Stimulated activated naive CD8-positive, alpha-beta T cell treated with anti-CD3 and anti-CD28 coated beads, Interleukin-15, Interleukin-2, amounts not matched to agents 100 U/mL and 50 U/mL, for 24 hours (primary cell): ENCODE measurements around the gene PRSS8.
A peak's percentile ranks its signal among the peaks of the same experiment; 100 is the strongest.
"Not testable (repeated sequence)": the region's sequence is repeated elsewhere in the genome, so short reads cannot be mapped to it uniquely, and the experiment has no call there.

Experiments used
- ATAC-seq: fragments of 150-1000 bp; cut with Tn5 transposase; one replicate; pipeline ENCODE4 v1.10.0; 2021
- DNase-seq: peaks from one replicate; pipeline ENCODE4 v3.0.0; 2021

Gene PRSS8

DNA sequence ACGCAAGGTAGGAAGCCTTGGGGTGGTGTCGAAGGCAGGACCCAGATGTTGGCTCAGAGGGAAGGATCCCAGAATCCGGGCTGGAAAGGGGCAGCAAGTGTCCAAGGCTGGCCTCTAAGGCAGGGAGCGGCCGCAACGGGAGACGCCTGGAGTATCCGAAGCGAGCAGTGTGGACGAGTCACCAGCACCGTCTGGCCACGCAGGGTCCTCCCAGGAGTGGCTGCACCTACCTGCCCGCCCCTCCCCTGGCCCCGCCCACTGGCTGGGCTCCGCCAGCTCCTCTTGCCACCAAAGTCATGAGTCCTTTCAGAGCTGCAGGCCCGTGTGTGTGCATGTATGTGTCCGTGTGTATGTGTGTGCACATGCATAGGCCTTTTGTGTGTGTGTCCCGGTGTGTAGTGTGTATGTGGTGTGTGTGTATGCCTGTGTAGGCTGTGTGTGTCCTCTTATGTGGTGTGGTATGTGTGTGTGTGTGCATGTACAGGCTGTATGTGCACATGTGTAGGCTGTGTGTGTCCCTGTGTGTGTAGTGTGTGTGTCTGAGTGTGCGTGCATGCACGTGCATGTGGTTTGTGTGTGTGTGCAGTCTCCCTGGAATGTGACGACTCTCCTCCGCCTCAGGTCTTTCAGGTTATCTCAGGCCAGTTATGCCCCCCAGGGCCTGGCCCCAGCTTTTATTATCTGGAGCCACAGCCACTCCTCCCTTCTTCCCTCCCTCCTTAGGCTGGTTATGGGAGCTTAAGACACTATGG lies at the start of gene PRSS8:
Gene PRSS8 (minus strand): TSS at position 193 of the 752 bp plus-strand sequence. CDS start 229 bp downstream, outside the sequence.
- no peak for DNase-seq
- ATAC-seq, result no peak

- DNase-seq, result no peak
- ATAC-seq, result no peak
These were observed 49.4 kb upstream of the PRSS8 start for GRCh38 chr16:31184888-31185287.

DNA sequence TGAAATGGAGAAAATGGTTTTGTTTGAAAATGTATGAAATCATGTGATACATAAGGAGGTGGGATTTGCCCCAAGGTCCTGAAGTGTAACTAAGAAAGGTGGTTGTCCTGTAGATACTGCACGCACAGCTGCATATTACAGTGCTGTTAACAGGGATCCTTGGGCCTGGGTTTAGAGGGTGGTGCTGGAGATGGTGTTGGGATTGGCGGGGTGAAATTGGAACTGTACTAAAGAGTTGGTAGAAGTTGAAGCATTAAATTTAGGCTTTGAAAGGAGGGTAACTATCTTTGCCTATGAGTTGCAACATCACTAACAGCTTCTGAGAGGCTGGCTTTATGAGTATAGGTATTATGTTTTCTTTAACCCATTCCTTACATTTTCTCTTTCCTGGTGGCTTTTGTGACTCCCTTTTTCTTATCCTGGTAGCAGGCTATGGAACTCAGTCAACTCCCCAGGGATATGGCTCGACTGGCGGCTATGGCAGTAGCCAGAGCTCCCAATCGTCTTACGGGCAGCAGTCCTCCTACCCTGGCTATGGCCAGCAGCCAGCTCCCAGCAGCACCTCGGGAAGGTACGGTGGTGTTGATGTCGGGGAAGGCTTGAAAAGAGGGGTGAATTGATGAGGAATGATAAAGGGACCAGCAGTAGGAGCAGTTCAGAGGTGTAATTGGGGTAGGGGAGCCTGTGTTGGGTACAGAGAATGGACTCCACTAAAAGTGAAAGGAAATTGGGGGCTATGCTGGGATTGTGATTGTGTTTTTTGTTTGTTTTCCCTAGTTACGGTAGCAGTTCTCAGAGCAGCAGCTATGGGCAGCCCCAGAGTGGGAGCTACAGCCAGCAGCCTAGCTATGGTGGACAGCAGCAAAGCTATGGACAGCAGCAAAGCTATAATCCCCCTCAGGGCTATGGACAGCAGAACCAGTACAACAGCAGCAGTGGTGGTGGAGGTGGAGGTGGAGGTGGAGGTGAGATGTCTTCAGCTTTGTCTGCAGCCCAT lies 48.2 kb upstream of the PRSS8 start:
- no peak for DNase-seq
- no peak for ATAC-seq

- ATAC-seq (no peak), DNase-seq (no peak)
These were observed 46.9 kb upstream of the PRSS8 start for GRCh38 chr16:31182391-31182790.

- DNase-seq (peak; percentile 46), ATAC-seq (no peak)
These were observed 45.7 kb upstream of the PRSS8 start for GRCh38 chr16:31181102-31181830.

GRCh38 chr16:31179747-31180459 lies 44.4 kb upstream of the PRSS8 start, which contains the start of gene FUS:
Gene FUS (plus strand): TSS chr16:31180139. CDS start chr16:31180215, 76 bp downstream.
- peak; percentile 62 for ATAC-seq
- peak; percentile 93 for DNase-seq

DNA sequence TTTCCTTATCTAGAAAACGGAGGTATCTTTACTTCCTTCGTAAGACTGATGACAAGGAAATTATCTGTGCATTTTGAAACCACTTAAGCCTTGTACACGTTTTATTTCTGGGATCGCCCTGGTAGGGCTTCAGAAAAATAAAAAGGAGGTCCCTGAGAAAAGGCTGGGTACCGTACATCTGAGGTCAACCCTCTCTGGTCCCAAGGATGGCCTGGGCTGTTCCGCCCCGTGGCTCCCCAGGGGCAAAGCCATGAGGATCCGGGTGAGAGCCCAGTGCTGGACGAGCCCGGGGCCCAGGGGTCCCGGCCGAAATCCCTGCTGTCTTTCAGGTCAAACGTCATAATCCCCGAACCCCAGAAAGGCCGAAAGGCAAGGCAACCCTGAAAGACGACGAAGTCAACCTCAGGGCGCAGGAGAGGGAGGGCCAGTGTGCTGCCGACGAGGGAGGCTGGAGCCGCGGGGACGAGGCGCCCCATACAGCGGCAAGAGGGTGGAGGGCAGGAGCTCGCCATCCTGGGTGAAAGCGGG lies 43.8 kb upstream of the PRSS8 start:
- ATAC-seq (peak; percentile 1), DNase-seq (no peak)

DNA sequence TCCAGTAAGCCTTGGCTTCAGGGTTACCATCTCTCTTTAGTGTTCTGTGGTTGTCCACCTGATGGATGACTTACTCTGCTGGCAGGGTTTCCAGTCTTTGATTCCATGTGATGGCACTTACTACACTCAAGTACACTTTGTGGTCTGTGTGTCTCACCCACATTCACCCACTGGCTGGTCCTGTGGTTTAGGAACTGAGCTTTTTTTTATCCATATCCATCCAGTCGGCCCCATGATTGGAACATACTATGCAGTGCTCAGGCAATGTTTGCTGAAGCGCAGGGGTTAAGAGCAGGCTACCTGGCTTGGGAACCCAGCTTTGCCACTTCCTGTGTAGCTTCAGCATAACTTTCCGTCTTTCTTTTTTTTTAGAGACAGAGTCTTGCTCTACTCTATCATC lies 41.6 kb upstream of the PRSS8 start:
- DNase-seq, result peak; percentile 57
- peak; percentile 21 for ATAC-seq

DNA sequence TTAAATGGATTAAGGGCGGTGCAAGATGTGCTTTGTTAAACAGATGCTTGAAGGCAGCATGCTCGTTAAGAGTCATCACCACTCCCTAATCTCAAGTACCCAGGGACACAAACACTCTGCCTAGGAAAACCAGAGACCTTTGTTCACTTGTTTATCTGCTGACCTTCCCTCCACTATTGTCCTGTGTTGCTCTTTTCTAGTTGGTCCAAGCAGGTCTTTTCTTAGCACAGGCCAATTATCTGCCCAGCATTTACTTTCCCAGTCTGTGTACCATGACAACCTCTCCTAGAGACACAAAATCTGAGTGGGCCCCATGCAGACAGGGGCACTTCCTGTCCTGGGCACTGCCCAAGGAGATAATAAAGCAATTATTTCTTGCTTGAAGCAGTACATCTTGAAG lies 34.5 kb upstream of the PRSS8 start:
- not testable (repeated sequence) for ATAC-seq, DNase-seq

DNA sequence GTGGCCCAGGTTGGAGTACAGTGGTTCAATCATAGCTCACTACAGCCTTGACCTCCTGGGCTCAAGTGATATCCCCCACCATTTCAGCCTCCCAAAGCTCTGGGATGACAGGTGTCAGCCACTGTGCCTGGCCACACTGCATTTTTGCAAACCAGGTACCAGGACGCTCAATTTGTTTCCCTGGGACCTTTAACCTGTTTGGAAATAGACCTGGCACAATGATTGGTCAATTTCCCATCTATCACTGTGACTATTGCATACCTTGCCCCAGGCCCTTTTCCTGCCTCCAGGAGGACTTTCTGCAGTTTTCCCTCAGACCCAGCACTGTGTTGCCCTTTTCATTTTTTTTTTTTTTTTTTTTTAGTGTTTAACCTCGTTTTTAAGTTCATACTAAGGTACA lies 33.3 kb upstream of the PRSS8 start:
- ATAC-seq (no peak), DNase-seq (no peak)

DNA sequence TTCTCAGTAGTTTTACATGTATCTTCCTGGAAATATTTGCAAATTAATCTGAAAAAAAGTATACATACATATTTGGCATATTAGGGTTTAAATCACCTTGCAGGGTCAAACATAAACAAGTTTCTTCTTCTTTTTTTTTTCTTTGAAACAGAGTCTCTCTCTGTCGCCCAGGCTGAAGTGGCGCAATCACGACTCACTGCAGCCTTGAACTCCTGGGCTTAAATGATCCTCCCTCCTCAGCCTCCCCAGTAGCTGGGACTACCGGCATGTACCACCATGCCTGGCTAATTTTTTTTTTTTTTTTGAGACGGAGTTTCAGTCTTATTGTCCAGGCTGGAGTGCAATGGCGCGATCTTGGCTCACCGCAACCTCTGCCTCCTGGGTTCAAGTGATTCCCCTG lies 31.8 kb upstream of the PRSS8 start:
- no peak for ATAC-seq
- no peak for DNase-seq

DNA sequence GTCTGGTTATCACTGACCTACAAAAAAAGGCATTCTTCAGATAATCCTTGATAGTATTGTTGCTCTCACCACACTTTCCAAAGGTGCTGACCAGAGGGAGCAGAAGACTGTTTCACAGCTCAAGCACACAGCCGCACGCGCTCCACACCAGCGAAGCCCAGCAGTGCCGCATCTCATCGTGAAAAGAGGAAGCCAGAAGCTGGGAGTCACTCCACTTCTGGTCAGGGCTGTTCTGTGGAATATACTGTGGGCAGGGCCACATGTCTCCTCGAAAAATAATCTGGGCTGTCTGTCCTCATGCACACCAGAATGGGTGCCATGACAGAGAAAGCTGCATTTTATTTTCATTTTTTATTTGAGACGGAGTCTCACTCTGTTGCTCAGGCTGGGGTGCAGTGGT lies 21.6 kb upstream of the PRSS8 start:
- no peak for DNase-seq
- ATAC-seq, result no peak

- not testable (repeated sequence) for DNase-seq, ATAC-seq
These were observed 15.4 kb upstream of the PRSS8 start for GRCh38 chr16:31150976-31151375.

- no peak for ATAC-seq
These were observed 14.7 kb upstream of the PRSS8 start, which contains the start of gene PRSS36 for GRCh38 chr16:31149894-31150890. Gene PRSS36 (minus strand): TSS chr16:31150066. CDS start chr16:31150035, 31 bp downstream.

GRCh38 chr16:31149332-31149731 lies 13.8 kb upstream of the PRSS8 start:
- DNase-seq (no peak), ATAC-seq (no peak)

More at GRCh38 chr16:31149894-31150890, 14.7 kb upstream of the PRSS8 start, which contains the start of gene PRSS36:
- DNase-seq, result no peak

DNA sequence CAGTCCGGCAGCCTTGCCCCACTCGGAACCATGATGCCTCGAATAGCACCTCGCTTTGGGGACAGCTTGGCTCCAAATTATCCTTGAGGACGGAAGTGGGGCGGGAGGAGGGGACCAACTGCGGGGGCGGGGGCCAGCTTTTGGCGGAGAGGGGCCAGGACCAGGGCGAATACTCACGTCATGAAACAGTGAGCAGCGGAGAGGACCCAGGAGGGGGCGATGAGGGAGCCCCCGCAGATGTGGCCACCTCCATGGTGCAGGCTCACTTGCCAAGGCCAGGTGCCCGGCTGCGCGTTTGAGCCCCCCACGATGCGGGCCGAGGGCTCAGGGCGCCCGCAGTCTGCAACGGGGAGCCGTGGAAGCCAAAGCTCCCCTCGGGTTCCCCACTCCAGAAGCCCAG lies 13.4 kb upstream of the PRSS8 start:
- no peak for ATAC-seq
- DNase-seq, result no peak

GRCh38 chr16:31148281-31148728 lies 12.8 kb upstream of the PRSS8 start:
- no peak for ATAC-seq
- DNase-seq, result no peak

DNA sequence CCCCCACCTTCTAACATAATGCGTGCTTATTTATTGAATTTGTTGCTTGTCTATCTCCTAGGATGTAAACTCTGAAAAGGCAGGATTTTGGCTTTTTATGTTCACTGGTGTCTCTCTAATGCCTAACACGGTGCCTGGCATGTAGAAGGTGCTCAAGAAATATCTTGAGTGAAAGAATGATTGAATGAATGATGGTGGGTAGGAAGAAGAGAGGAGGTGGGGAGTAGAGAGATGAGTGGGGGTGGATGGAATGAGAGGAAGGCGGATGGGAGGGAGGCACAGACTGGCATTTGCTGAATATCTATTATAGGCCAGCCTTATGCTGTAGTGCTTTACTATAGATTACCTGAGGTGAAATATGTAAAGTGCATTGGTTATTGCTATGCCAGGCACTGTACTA lies 12.0 kb upstream of the PRSS8 start:
- ATAC-seq (no peak), DNase-seq (no peak)

DNA sequence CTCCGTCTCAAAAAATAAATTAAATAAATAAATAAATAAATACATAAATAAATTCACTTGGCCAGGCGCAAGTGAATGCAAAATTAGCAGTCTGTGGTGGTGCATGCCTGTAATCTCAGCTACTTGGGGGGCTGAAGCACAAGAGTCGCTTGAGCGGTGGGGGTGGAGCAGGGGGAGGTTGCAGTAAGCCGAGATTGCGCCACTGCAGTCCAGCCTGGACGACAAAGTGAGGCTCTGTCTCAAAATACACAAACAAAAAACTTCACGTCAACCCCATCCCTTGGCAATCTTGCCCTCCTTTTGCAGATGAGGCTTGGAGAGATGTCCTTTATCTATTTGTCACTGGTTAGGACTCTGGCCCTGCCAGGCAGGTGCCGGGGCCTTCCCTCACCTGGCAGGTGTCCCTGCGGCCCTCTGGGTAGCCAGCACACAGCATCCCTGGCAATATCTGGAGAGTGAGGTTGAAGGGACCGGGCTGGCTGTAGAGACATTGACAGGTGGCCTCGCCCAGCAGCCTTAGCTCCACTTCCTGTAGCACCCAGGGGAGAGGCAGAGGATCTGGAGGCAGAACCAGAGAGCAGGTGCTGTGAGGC lies 10.0 kb upstream of the PRSS8 start:
- DNase-seq (no peak), ATAC-seq (no peak)
